ENCODE data around the gene OR6F1.
"Not testable (repeated sequence)": the region's sequence is repeated elsewhere in the genome, so short reads cannot be mapped to it uniquely, and the experiment has no call there.

OR6F1 gene

GRCh38 chr1:247716546-247716945, at the start of gene OR6F1:
Gene OR6F1, minus strand, starts transcription at chr1:247716646. Its CDS starts 3,891 bp downstream, at chr1:247712755.
- no peak for DNase-seq (ENCODE audit: low read depth in 2 of 2, low spot score in 1 of 2)

DNA sequence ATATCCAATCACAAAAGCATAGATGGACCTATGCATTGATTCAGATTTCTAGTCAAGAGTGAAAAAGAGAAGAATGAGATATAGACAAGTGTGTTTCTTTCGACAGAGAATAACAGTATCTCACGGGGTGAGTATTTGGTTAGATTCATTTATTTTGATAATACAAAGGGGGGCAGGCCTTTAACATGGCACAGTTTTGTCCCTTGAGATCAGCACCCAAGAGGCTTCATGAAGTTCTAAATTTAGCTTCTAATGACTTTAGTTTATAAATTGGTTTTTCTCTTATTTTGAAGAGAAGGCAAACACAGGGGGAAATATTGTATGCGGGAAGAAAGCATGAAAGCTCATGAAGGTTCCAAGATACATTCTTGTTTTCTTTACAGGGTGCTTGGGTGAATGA, 44.0 kb upstream of the OR6F1 start, which contains the start of gene OR1C1:
Gene OR1C1, minus strand, starts transcription at position 101 of the 400 bp plus-strand sequence. CDS start 2,150 bp downstream, outside the sequence.
- DNase-seq (ENCODE audit: low read depth in 2 of 2, low spot score in 1 of 2) = no peak

DNA sequence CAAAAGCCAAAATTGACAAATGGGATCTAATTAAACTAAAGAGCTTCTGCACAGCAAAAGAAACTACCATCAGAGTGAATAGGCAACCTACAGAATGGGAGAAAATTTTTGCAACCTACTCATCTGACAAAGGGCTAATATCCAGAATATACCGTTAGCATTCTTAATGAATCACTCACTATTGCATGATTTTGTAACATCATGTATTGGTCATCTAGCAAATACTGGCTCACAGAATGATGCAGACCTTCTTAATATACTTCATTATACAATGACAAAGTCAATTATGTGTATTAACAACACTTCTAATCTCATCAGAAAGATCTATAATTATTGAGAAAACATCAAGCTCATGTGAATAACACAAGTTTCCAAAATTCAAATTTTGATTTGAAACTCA, 37.9 kb upstream of the OR6F1 start:
- DNase-seq (ENCODE audit: low read depth in 2 of 2, low spot score in 1 of 2) = not testable (repeated sequence)

DNA sequence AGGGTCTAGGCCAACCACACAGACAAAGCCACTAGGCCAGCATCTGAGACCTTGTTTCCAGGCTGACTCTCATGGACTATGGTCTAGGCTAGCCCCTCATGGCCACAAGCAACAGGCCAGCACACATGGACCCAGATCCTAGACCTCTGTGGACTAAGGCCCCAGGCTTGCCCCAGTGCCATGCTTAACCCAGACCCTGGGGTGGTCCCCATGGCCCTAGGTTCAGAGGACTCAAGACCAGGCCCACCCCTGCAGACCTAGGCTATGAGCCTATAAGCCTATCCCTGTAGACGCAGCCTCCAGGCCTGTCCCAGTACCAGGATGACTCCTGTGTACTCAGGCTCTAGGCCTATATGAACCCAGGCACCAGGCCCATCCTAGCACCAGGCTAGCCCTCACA, 33.4 kb upstream of the OR6F1 start:
- DNase-seq (ENCODE audit: low read depth in 2 of 2, low spot score in 1 of 2) = no peak

- no peak for DNase-seq (ENCODE audit: low read depth in 2 of 2, low spot score in 1 of 2)
These were observed 31.6 kb upstream of the OR6F1 start, which contains the start of gene OR14A2 for GRCh38 chr1:247748041-247748440. Gene OR14A2, minus strand, starts transcription at chr1:247748141.

GRCh38 chr1:247747616-247748015, 31.2 kb upstream of the OR6F1 start:
- DNase-seq (ENCODE audit: low read depth in 2 of 2, low spot score in 1 of 2) = no peak

GRCh38 chr1:247746391-247746935, 30.0 kb upstream of the OR6F1 start:
- no peak for DNase-seq (ENCODE audit: low read depth in 2 of 2, low spot score in 1 of 2)

GRCh38 chr1:247742215-247742760, 25.8 kb upstream of the OR6F1 start:
- DNase-seq (ENCODE audit: low read depth in 2 of 2, low spot score in 1 of 2) = not testable (repeated sequence)

- no peak for DNase-seq (ENCODE audit: low read depth in 2 of 2, low spot score in 1 of 2)
These were observed 25.3 kb upstream of the OR6F1 start for GRCh38 chr1:247741756-247742155.

GRCh38 chr1:247740721-247741120, 24.3 kb upstream of the OR6F1 start:
- no peak for DNase-seq (ENCODE audit: low read depth in 2 of 2, low spot score in 1 of 2)

DNA sequence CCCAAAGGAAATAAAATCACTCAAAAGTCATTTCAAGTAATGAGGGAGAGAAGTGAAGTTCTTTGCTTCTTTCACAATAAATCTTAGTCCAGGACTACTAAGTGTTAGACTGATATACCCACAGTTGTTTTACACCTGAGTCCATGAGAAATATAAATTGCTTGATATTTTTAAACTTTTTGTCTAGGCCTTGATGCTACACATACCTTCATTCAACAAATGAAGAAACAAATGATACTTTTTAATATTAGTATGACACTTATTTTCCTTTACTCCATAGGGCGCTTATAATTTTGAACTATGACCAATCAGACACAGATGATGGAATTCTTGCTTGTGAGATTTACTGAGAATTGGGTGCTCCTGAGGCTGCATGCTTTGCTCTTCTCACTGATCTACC, 21.9 kb upstream of the OR6F1 start, which contains the start of gene OR14K1:
Gene OR14K1, plus strand, starts transcription at position 301 of the 400 bp plus-strand sequence. Its CDS starts 0 bp downstream, at position 301.
- no peak for DNase-seq (ENCODE audit: low read depth in 2 of 2, low spot score in 1 of 2)

DNA sequence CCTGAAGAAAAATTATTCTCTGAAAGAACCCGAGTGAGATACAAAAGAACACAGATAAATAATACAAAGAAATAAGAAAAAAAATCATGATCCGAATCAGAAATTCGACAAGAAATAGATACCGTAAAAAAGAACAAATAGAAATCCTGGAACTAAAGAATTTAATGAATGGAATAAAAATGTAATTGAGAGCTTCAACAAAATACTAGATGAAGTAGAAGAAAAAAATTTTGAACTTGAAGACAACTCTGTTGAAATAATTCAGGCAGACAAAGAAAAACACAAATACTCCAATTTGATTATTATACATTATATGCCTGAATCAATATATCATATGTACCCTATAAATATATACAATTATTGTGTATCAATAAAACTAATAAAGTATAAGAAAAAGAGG, 4.8 kb upstream of the OR6F1 start:
- DNase-seq (ENCODE audit: low read depth in 2 of 2, low spot score in 1 of 2) = no peak

DNA sequence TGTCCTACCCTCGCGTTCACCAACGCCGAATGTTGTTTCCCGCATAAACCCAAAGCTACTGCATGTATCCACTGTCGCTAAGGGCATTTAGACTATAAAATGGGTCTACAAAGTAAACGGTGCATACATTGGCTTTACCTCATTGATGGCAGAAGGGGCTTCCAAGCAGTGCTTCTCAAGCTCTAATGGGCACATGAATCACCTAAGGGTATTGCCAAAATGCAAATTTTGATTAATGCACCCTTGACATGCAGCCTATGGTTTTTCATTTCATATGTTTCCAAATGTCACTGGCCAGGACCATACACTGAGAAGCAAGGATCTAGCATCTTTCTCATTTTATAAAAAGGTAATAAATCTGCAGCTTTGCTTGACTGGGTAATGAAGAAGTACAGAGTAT, 2.7 kb downstream of the OR6F1 start:
- no peak for DNase-seq (ENCODE audit: low read depth in 2 of 2, low spot score in 1 of 2)

- not testable (repeated sequence) for DNase-seq (ENCODE audit: low read depth in 2 of 2, low spot score in 1 of 2)
These were observed 5.8 kb downstream of the OR6F1 start for GRCh38 chr1:247710681-247711080.

DNA sequence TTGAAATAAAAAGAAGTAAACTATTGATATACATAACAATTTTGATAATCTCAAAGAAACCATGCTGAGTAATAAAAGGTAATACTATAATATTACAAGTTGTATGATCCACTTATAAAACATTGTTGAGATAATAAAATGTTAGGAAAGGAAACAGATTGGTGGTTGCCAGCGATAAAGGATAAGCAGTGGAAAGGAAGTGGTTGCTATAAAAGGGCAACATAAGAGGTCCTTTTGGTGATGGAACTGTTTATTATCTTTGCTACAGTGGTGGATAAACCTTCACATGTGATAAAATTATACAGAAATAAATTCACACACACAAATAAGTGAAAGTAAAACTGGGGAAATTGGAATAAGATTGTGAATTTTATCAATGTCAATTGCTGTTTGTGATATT, 15.1 kb downstream of the OR6F1 start:
- no peak for DNase-seq (ENCODE audit: low read depth in 2 of 2, low spot score in 1 of 2)

- DNase-seq (ENCODE audit: low read depth in 2 of 2, low spot score in 1 of 2) = no peak
These were observed 35.1 kb downstream of the OR6F1 start for GRCh38 chr1:247681288-247681897.

DNA sequence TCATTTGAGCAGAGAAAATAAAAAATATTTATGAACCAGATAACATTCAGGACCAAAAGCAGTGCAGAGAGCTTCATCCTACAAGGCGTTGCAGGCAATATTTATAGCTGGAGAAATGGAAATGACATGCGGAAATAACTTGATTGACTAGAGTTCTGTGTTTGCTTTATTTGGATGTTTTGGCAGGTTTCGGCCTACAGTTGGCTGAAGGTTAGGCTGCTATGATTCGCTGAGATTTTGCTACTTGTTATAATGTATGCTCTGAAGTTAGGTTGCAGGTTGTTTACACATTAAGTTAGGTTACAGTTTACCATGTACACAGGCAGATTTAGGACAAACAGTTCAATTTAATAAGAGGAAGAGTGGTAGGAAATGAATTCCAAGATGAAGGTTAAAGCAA, 36.3 kb downstream of the OR6F1 start:
- no peak for DNase-seq (ENCODE audit: low read depth in 2 of 2, low spot score in 1 of 2)

DNA sequence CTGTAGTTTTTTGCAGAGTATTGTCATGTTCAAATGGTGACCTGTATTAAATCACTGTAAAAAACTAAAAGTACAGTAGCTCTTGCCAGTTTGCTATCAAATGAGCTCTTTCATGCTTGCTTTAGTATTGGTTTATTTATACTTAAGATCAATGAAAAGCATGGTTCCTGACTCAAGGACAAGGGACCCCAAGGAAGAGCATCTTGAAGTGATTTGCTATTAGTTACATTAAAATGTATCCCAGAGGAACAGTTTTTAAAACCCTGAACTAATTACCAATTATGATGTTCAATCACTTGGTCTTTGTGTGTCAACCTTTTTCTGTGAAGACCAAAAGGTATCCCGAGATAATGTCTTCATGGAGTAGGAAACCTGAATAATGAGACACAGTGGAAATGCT, 36.8 kb downstream of the OR6F1 start, which contains the start of gene OR13G1:
Gene OR13G1, minus strand, starts transcription at position 101 of the 400 bp plus-strand sequence. CDS start 6,698 bp downstream, outside the sequence.
- no peak for DNase-seq (ENCODE audit: low read depth in 2 of 2, low spot score in 1 of 2)

- DNase-seq (ENCODE audit: low read depth in 2 of 2, low spot score in 1 of 2) = no peak
These were observed 47.2 kb downstream of the OR6F1 start for GRCh38 chr1:247669225-247669624.

Data from stimulated activated CD8-positive, alpha-beta memory T cell treated with anti-CD3 and anti-CD28 coated beads, Interleukin-4, amount 100 ng/mL, for 4 hours (primary cell).